H9 (cell line): ENCODE results near the gene ARFIP1. TPM values are rescaled to one million over a fixed set of nuclear protein-coding genes. Genes with fewer than 3 reads are reported as not detected.

Experiments used
- DNase-seq: peaks from one replicate; pipeline ENCODE4 v3.0.0-alpha.2; 2017
- H2AFZ ChIP-seq: one replicate; pipeline ENCODE4 v1.6.1; 2013; ENCODE audit warnings: mild to moderate bottlenecking, low read length, control low read depth, moderate library complexity
- H2AK5ac ChIP-seq: 2 replicates; pipeline ENCODE4 v1.6.1; 2013; ENCODE audit warnings: low read length, control low read depth, mixed read lengths; ENCODE audit not compliant: insufficient read length
- H2BK120ac ChIP-seq: one replicate; pipeline ENCODE4 v1.6.1; 2013; ENCODE audit warnings: low read depth, mild to moderate bottlenecking, low read length, control low read depth, inconsistent platforms; ENCODE audit not compliant: poor library complexity, severe bottlenecking
- H2BK12ac ChIP-seq: 2 replicates; pipeline ENCODE4 v1.6.1; 2013; ENCODE audit warnings: low read length, control low read depth, mixed read lengths, low read depth; ENCODE audit not compliant: insufficient read length
- H2BK15ac ChIP-seq: 2 replicates; pipeline ENCODE4 v1.6.1; 2013; ENCODE audit warnings: low read depth, low read length, control low read depth
- H2BK20ac ChIP-seq: one replicate; pipeline ENCODE4 v1.6.1; 2013; ENCODE audit warnings: low read depth, mild to moderate bottlenecking, low read length, control low read depth, inconsistent platforms; ENCODE audit not compliant: poor library complexity, severe bottlenecking
- H2BK5ac ChIP-seq: 2 replicates; pipeline ENCODE4 v1.6.1; 2013; ENCODE audit warnings: low read length, control low read depth, mixed read lengths; ENCODE audit not compliant: insufficient read length
- H3K14ac ChIP-seq: 2 replicates; pipeline ENCODE4 v1.6.1; 2013; ENCODE audit warnings: low read length, control low read depth; ENCODE audit not compliant: insufficient read depth
- H3K18ac ChIP-seq: 2 replicates; pipeline ENCODE4 v1.6.1; 2013; ENCODE audit warnings: low read depth, mild to moderate bottlenecking, mixed read lengths, low read length, control low read depth; ENCODE audit not compliant: insufficient read length
- H3K23ac ChIP-seq: 2 replicates; pipeline ENCODE4 v1.6.1; 2013; ENCODE audit warnings: low read length, control low read depth, mixed read lengths, low read depth; ENCODE audit not compliant: insufficient read length
- H3K23me2 ChIP-seq: 2 replicates; pipeline ENCODE4 v1.6.1; 2013; ENCODE audit warnings: low read depth, mild to moderate bottlenecking, mixed read lengths, low read length, control low read depth; ENCODE audit not compliant: insufficient read length, poor library complexity, severe bottlenecking
- H3K27ac ChIP-seq: 2 replicates; pipeline ENCODE4 v1.5.1; 2013; ENCODE audit warnings: low read length, control low read depth, mixed read lengths, low read depth; ENCODE audit not compliant: insufficient read length
- H3K27me3 ChIP-seq: 2 replicates; pipeline ENCODE4 v1.6.1; 2013; ENCODE audit warnings: low read length, control low read depth, inconsistent platforms; ENCODE audit not compliant: insufficient read depth
- H3K4ac ChIP-seq: 2 replicates; pipeline ENCODE4 v1.6.1; 2013; ENCODE audit warnings: low read depth, mild to moderate bottlenecking, control low read depth, inconsistent platforms, low read length, moderate library complexity
- H3K4me1 ChIP-seq: 2 replicates; pipeline ENCODE4 v1.6.1; 2013; ENCODE audit warnings: low read length, control low read depth, inconsistent platforms; ENCODE audit not compliant: insufficient read depth
- H3K4me2 ChIP-seq: 2 replicates; pipeline ENCODE4 v1.6.1; 2013; ENCODE audit warnings: low read length, control low read depth, mixed read lengths; ENCODE audit not compliant: insufficient read length, insufficient read depth
- H3K56ac ChIP-seq: 2 replicates; pipeline ENCODE4 v1.6.1; 2013; ENCODE audit warnings: low read depth, mild to moderate bottlenecking, mixed read lengths, low read length, control low read depth; ENCODE audit not compliant: insufficient read length
- H3K79me1 ChIP-seq: 2 replicates; pipeline ENCODE4 v1.6.1; 2013; ENCODE audit warnings: low read depth, mild to moderate bottlenecking, moderate library complexity, low read length, control low read depth, inconsistent platforms; ENCODE audit not compliant: insufficient read depth, poor library complexity, severe bottlenecking
- H3K79me2 ChIP-seq: 2 replicates; pipeline ENCODE4 v1.6.1; 2013; ENCODE audit warnings: low read length, control low read depth, inconsistent platforms; ENCODE audit not compliant: insufficient read depth
- H3K9ac ChIP-seq: 2 replicates; pipeline ENCODE4 v1.6.1; 2013; ENCODE audit warnings: low read length, control low read depth, mixed read lengths; ENCODE audit not compliant: insufficient read length; ENCODE audit errors: extremely low read depth
- H3K9me3 ChIP-seq: one replicate; pipeline ENCODE4 v1.6.1; 2013; ENCODE audit warnings: low read depth, low read length, inconsistent platforms; ENCODE audit not compliant: control insufficient read depth
- H3T11ph ChIP-seq: one replicate; pipeline ENCODE4 v1.6.1; 2013; ENCODE audit warnings: mild to moderate bottlenecking, low read length, control low read depth, inconsistent platforms
- H4K20me1 ChIP-seq: one replicate; pipeline ENCODE4 v1.6.1; 2013; ENCODE audit not compliant: control insufficient read depth, insufficient read length, insufficient read depth
- H4K5ac ChIP-seq: 2 replicates; pipeline ENCODE4 v1.6.1; 2013; ENCODE audit warnings: low read depth, mild to moderate bottlenecking, mixed read lengths, low read length, control low read depth; ENCODE audit not compliant: insufficient read length
- H4K8ac ChIP-seq: replicated peaks from 2 replicates; pipeline ENCODE4 v1.6.1; 2013; ENCODE audit warnings: low read length, control low read depth, mixed read lengths, low read depth; ENCODE audit not compliant: insufficient read length
- H4K91ac ChIP-seq: 2 replicates; pipeline ENCODE4 v1.6.1; 2013; ENCODE audit warnings: low read depth, mild to moderate bottlenecking, moderate library complexity, mixed read lengths, low read length, control low read depth; ENCODE audit not compliant: insufficient read length
- H3K27ac Mint-ChIP-seq, 3 experiments: 2 replicates in 2 of 3; 3 replicates in 1 of 3; pipeline ENCODE4 v1.8.0; 2020 to 2021; ENCODE audit warnings: mixed read lengths in 3 of 3, mild to moderate bottlenecking in 1 of 3, moderate library complexity in 1 of 3
- H3K27me3 Mint-ChIP-seq: 2 replicates; pipeline ENCODE4 v1.8.0; 2021; ENCODE audit warnings: low read depth, mild to moderate bottlenecking, moderate library complexity, mixed read lengths
- H3K36me3 Mint-ChIP-seq, 3 experiments: 2 replicates in 2 of 3; 3 replicates in 1 of 3; pipeline ENCODE4 v1.8.0; 2020 to 2021; ENCODE audit warnings: low read depth in 3 of 3, mixed read lengths in 3 of 3; ENCODE audit not compliant: insufficient read depth in 1 of 3
- H3K4me1 Mint-ChIP-seq, 2 experiments: 2 replicates each; pipeline ENCODE4 v1.8.0; 2020; ENCODE audit warnings: mixed read lengths in 2 of 2
- H3K4me3 Mint-ChIP-seq, 2 experiments: 2 replicates in 1 of 2; 3 replicates in 1 of 2; pipeline ENCODE4 v1.8.0; 2020 to 2021; ENCODE audit warnings: mild to moderate bottlenecking in 2 of 2, mixed read lengths in 2 of 2, moderate library complexity in 1 of 2
- H3K9me3 Mint-ChIP-seq, 2 experiments: 2 replicates in 1 of 2; 3 replicates in 1 of 2; pipeline ENCODE4 v1.8.0; 2020; ENCODE audit warnings: mild to moderate bottlenecking in 2 of 2, mixed read lengths in 2 of 2, moderate library complexity in 1 of 2
- total RNA-seq: library from RNA; stranded (reverse); gene quantifications from 2 replicates; pipeline ENCODE4 v1.2.1, GENCODE V29; 2021
- TF ChIP-seq, protein P1 (sequence below): fragments of 200-600 bp; sonication (generic); conservative IDR thresholded peaks from 3 replicates; pipeline ENCODE4 v1.8.0; 2021; ENCODE audit warnings: antibody characterized with exemption, mild to moderate bottlenecking

The ARFIP1 gene
- total RNA-seq, 1 experiment from 2014 or later = 30.8 TPM

- H3K56ac ChIP-seq = no peak overlapping the region
- no peaks in the 10 kb centered on the region for H4K20me1 ChIP-seq
- H3K4ac ChIP-seq = no peak overlapping the region
- H3K23me2 ChIP-seq = peaks cover 9% of the 10 kb centered on the region
- H4K8ac ChIP-seq = no peak overlapping the region
- H3K79me1 ChIP-seq = no peaks in the 10 kb centered on the region
- no peak overlapping the region for H2AFZ ChIP-seq
- H3K27me3 ChIP-seq = no peaks in the 10 kb centered on the region
- H3K18ac ChIP-seq = no peak overlapping the region
- H2BK5ac ChIP-seq = no peak overlapping the region
- Mint-ChIP-seq H3K4me3 (no peak overlapping the region), H3K36me3 (no peaks in the 10 kb centered on the region; a peak in 1 of 7 replicates), H3K27me3 (no peaks in the 10 kb centered on the region), H3K4me1 (peaks cover 16 to 17% of the 10 kb centered on the region in 2 experiments), H3K9me3 (no peaks in the 10 kb centered on the region), H3K27ac (no peak overlapping the region)
- H3K4me2 ChIP-seq = no peak overlapping the region
- H4K5ac ChIP-seq = no peak overlapping the region
- no peak for DNase-seq
- no peak overlapping the region for H3K23ac ChIP-seq
- H2BK15ac ChIP-seq = no peak overlapping the region
- no peaks in the 10 kb centered on the region for H3K4me1 ChIP-seq
- no peak overlapping the region for H3K27ac ChIP-seq
- no peak overlapping the region for H3K14ac ChIP-seq
- no peak overlapping the region for H3K9ac ChIP-seq
- no peak overlapping the region for H2BK120ac ChIP-seq
- no peak overlapping the region for H4K91ac ChIP-seq
- TF ChIP-seq, protein P1, sequence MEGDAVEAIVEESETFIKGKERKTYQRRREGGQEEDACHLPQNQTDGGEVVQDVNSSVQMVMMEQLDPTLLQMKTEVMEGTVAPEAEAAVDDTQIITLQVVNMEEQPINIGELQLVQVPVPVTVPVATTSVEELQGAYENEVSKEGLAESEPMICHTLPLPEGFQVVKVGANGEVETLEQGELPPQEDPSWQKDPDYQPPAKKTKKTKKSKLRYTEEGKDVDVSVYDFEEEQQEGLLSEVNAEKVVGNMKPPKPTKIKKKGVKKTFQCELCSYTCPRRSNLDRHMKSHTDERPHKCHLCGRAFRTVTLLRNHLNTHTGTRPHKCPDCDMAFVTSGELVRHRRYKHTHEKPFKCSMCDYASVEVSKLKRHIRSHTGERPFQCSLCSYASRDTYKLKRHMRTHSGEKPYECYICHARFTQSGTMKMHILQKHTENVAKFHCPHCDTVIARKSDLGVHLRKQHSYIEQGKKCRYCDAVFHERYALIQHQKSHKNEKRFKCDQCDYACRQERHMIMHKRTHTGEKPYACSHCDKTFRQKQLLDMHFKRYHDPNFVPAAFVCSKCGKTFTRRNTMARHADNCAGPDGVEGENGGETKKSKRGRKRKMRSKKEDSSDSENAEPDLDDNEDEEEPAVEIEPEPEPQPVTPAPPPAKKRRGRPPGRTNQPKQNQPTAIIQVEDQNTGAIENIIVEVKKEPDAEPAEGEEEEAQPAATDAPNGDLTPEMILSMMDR = no peak
- no peaks in the 10 kb centered on the region for H3K9me3 ChIP-seq
- H3K79me2 ChIP-seq = no peaks in the 10 kb centered on the region; the same call in 1 of the 2 replicates
- H2BK12ac ChIP-seq = no peak overlapping the region
- no peak overlapping the region for H2AK5ac ChIP-seq
- no peak overlapping the region for H2BK20ac ChIP-seq
- no peak overlapping the region for H3T11ph ChIP-seq
Measured at GRCh38 chr4:152776352-152776751, 3.4 kb upstream of the ARFIP1 start.
